ENCODE measurements around the gene RAB33A. TPM values are rescaled to one million over a fixed set of nuclear protein-coding genes. Genes with fewer than 3 reads are reported as not detected.
"Not testable (repeated sequence)": the region's sequence is repeated elsewhere in the genome, so short reads cannot be mapped to it uniquely, and the experiment has no call there.

RAB33A gene
- polyA plus RNA-seq, 1 experiment = 3.6 TPM

DNA sequence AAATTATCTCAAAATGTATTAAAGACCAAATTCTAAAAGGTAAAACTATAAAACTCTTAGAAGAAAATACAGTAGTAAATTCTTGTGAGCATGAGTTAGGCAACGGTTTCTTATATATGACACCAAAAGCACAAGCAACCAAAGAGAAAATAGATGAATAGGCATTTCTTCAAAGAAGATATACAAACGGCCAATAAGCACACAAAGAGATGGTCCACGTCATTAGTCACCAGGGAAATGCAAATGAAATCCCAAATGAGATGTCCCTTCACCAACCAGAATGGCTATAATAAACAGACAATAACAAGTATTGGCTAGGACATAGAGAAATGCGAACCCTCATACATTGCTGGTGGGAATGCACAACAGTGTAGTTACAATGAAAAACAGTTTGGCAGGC is 44.6 kb downstream of the RAB33A start:
- POLR2A ChIA-PET = no interaction called here
- Histone ChIP-seq H3K4me3 (ENCODE audit: low read depth, low read length) (no peak overlapping the region), H3K27ac (ENCODE audit: low read depth, low read length) (no peak overlapping the region), H3K27me3 (ENCODE audit: control insufficient read depth, insufficient read depth, low read length) (no peaks in the 10 kb centered on the region), H3K9me3 (ENCODE audit: control insufficient read depth, insufficient read depth, low read length) (no peaks in the 10 kb centered on the region)
- no peak for DNase-seq (ENCODE audit: low read depth, low spot score)
- CTCF ChIA-PET = no interaction called here
- no peak for TF ChIP-seq CTCF (IDR thresholded peaks at IDR 0.05; ENCODE audit: low read depth, low read length)

GRCh38 chrX:130224810-130225209 is 53.0 kb downstream of the RAB33A start:
- CTCF ChIA-PET = no interaction called here
- H3K9me3 ChIP-seq (ENCODE audit: control insufficient read depth, insufficient read depth, low read length) = no peaks in the 10 kb centered on the region
- no peak overlapping the region for H3K27ac ChIP-seq (ENCODE audit: low read depth, low read length)
- TF ChIP-seq CTCF (IDR thresholded peaks at IDR 0.05; ENCODE audit: low read depth, low read length) = no peak
- DNase-seq (ENCODE audit: low read depth, low spot score) = no peak
- POLR2A ChIA-PET = no interaction called here
- H3K27me3 ChIP-seq (ENCODE audit: control insufficient read depth, insufficient read depth, low read length) = no peaks in the 10 kb centered on the region
- no peak overlapping the region for H3K4me3 ChIP-seq (ENCODE audit: low read depth, low read length)

DNA sequence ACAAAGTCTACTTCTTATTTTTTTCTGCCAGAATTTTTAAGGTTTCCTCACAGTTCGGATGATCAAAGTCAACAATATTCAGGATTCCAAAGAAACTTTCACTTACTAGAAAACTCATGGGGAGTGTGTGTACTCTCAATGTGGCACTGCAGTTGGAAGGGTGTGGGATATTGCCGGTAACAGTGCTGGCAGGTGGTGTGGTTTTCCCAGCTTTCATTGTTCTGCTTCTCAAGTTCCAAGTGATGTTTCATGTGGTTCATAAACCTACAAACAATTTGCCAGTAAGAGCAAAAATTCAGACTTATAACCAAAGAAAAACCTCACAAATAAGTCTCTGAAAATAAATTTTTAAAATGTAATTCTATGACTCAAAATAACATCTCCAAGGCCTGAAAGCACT is 57.1 kb downstream of the RAB33A start:
- H3K9me3 ChIP-seq (ENCODE audit: control insufficient read depth, insufficient read depth, low read length) = no peaks in the 10 kb centered on the region
- CTCF ChIA-PET = no interaction called here
- H3K4me3 ChIP-seq (ENCODE audit: low read depth, low read length) = no peak overlapping the region
- no peaks in the 10 kb centered on the region for H3K27me3 ChIP-seq (ENCODE audit: control insufficient read depth, insufficient read depth, low read length)
- POLR2A ChIA-PET = no interaction called here
- H3K27ac ChIP-seq (ENCODE audit: low read depth, low read length) = no peak overlapping the region
- DNase-seq (ENCODE audit: low read depth, low spot score) = no peak
- TF ChIP-seq CTCF (IDR thresholded peaks at IDR 0.05; ENCODE audit: low read depth, low read length) = no peak

DNA sequence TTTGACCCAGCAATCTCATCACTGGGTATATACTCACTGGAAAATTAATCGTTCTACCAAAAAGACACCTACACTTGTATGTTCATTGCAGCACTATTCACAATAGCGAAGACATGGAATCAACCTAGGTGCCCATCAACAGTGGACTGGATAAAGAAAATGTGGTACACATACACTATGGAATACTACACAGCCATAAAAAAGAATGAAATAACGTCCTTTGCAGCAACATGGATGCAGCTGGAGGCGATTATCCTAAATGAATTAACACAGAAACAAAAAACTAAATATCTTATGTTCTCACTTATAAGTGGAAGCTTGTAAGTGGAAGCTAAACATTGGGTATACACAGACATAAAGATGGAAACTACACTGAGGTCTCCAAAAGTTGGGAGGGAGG is 59.4 kb downstream of the RAB33A start:
- H3K27ac ChIP-seq (ENCODE audit: low read depth, low read length); DNase-seq (ENCODE audit: low read depth, low spot score); H3K4me3 ChIP-seq (ENCODE audit: low read depth, low read length); H3K9me3 ChIP-seq (ENCODE audit: control insufficient read depth, insufficient read depth, low read length); CTCF ChIA-PET; H3K27me3 ChIP-seq (ENCODE audit: control insufficient read depth, insufficient read depth, low read length); POLR2A ChIA-PET: not testable (repeated sequence)

Other genes with a start within 250 kb of the RAB33A start
- gene BCORL1, start 189.3 kb upstream of the RAB33A start, polyA plus RNA-seq (2011; rRNA removed) = 1.0 and 1.7 TPM in 2 replicates
- gene ELF4, start 61.5 kb upstream of the RAB33A start, polyA plus RNA-seq (2011; rRNA removed) = 17.7 and 18.3 TPM in 2 replicates
- 31.1 and 39.3 TPM in 2 replicates for gene AIFM1, start 6.1 kb upstream of the RAB33A start, polyA plus RNA-seq (2011; rRNA removed)
- 6.5 and 9.9 TPM in 2 replicates for gene ZNF280C, start 96.9 kb downstream of the RAB33A start, polyA plus RNA-seq (2011; rRNA removed)
- 18.7 and 20.7 TPM in 2 replicates for gene SLC25A14, start 168.0 kb downstream of the RAB33A start, polyA plus RNA-seq (2011; rRNA removed)
- not detected in 2 replicates for gene GPR119, start 213.7 kb downstream of the RAB33A start, polyA plus RNA-seq (2011; rRNA removed)
- 20.3 and 24.0 TPM in 2 replicates for gene RBMX2, start 230.0 kb downstream of the RAB33A start, polyA plus RNA-seq (2011; rRNA removed)

Data from AG04450 (cell line).